Measurements from ENCODE around the gene RYR2.

- no peak for TF ChIP-seq CTCF (IDR thresholded peaks at IDR 0.05)
- TF ChIP-seq POLR2A (IDR thresholded peaks at IDR 0.05): no peak
Observed at GRCh38 chr1:237050185-237050584, 8.2 kb downstream of the RYR2 start.
